ENCODE results near the gene TPM1. TPM values are rescaled to one million over a fixed set of nuclear protein-coding genes. Genes with fewer than 3 reads are reported as not detected.

TPM1 gene
- total RNA-seq, 1 experiment from 2014 or later = 174 TPM

DNA sequence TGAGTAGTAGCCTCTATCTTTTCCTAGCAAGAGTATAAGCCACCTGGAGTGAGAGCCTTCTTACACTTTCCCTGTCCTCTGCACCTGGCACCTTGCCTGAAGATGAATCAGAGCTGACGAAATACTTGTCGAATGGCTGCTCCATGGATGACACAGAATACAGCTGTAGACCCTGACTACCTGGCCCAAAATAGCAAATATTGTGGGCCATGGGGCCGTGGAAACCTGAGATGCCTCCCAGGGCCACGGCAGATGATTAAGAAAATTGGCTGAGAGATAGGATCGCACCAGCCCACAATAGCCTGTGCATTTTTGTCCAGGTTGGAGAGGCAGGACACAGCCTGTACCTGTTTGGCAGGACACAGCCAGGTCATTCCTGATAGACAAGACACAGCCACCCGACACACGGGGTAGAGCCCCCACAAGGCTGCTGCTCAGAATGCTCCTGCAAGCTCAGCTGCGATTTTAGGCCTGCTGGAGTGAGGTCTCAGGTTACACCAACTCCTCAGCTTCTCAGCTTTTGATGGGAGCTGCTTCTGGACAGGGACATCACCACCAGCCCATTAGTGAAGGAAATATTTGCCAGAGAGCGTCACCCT, 22.9 kb upstream of the TPM1 start:
- Histone ChIP-seq H3F3A (ENCODE audit: insufficient read depth, low read depth) (peaks cover 24% of the 10 kb centered on the region), H3K9me2 (ENCODE audit: insufficient read depth) (no peaks in the 10 kb centered on the region), H3K9me3 (ENCODE audit: insufficient read depth, low read depth) (0 out of 2 replicates have a peak, but pooled peaks cover 3% of the 10 kb centered on the region), H3K4me3 (no peak overlapping the region; the same call in 1 of the 2 replicates), H3K79me2 (ENCODE audit: low read depth) (no peaks in the 10 kb centered on the region), H2AFZ (0 out of 2 replicates have a peak overlapping the region, but pooled peaks have one; percentile 25), H3K27me3 (ENCODE audit: insufficient read depth, low read depth) (no peaks in the 10 kb centered on the region), H3K4me2 (peak overlapping the region; percentile 72), H3K27ac (peak overlapping the region; percentile 75), H3K36me3 (ENCODE audit: low read depth) (no peaks in the 10 kb centered on the region), H3K4me1 (replicated peaks; ENCODE audit: insufficient read depth) (peaks cover 51% of the 10 kb centered on the region), H4K20me1 (ENCODE audit: insufficient read depth) (no peaks in the 10 kb centered on the region)
- CTCF ChIA-PET = no interaction called here
- intact Hi-C loops (cut with micrococcal nuclease; ENCODE audit: unreplicated experiment) = loop anchor here (1.0 to 2.0 kb wide), 4 partner anchors 21 to 237 kb away; no protein-coding TSS in a partner anchor
- POLR2A ChIA-PET (ENCODE audit: unreplicated experiment) = interaction anchor here (0.5 to 0.6 kb wide), 3 partner anchors 33 to 249 kb away, joined by 3 to 8 read pairs (median 7); no protein-coding TSS in a partner anchor
- DNase-seq = peak; percentile 91 to 94
- BruUV-seq (replicated peaks) = no TSS peak
- TF ChIP-seq, protein P1, sequence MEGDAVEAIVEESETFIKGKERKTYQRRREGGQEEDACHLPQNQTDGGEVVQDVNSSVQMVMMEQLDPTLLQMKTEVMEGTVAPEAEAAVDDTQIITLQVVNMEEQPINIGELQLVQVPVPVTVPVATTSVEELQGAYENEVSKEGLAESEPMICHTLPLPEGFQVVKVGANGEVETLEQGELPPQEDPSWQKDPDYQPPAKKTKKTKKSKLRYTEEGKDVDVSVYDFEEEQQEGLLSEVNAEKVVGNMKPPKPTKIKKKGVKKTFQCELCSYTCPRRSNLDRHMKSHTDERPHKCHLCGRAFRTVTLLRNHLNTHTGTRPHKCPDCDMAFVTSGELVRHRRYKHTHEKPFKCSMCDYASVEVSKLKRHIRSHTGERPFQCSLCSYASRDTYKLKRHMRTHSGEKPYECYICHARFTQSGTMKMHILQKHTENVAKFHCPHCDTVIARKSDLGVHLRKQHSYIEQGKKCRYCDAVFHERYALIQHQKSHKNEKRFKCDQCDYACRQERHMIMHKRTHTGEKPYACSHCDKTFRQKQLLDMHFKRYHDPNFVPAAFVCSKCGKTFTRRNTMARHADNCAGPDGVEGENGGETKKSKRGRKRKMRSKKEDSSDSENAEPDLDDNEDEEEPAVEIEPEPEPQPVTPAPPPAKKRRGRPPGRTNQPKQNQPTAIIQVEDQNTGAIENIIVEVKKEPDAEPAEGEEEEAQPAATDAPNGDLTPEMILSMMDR (conservative IDR thresholded peaks at IDR 0.05) = no peak
- TF ChIP-seq EZH2 (IDR thresholded peaks at IDR 0.05; ENCODE audit: low read depth) = no peak

GRCh38 chr15:63020128-63020527, 22.4 kb upstream of the TPM1 start:
- peaks cover 49% of the 10 kb centered on the region for H3K4me1 ChIP-seq (replicated peaks; ENCODE audit: insufficient read depth)
- BruUV-seq (replicated peaks) = no TSS peak

GRCh38 chr15:63020759-63021430, 21.7 kb upstream of the TPM1 start:
- H3K9me2 ChIP-seq (ENCODE audit: insufficient read depth) = no peaks in the 10 kb centered on the region
- peak overlapping the region; percentile 19; the same call in 1 of the 2 replicates for H3K4me2 ChIP-seq
- H3K27me3 ChIP-seq (ENCODE audit: insufficient read depth, low read depth) = no peaks in the 10 kb centered on the region
- 0 out of 2 replicates have a peak, but pooled peaks cover 3% of the 10 kb centered on the region for H3K9me3 ChIP-seq (ENCODE audit: insufficient read depth, low read depth)
- H3K4me1 ChIP-seq (replicated peaks; ENCODE audit: insufficient read depth) = peaks cover 42% of the 10 kb centered on the region
- no peaks in the 10 kb centered on the region for H4K20me1 ChIP-seq (ENCODE audit: insufficient read depth)
- CTCF ChIA-PET = no interaction called here
- BruUV-seq (replicated peaks) = no TSS peak
- intact Hi-C loops (cut with micrococcal nuclease; ENCODE audit: unreplicated experiment) = no loop called here
- TF ChIP-seq, protein P1 (conservative IDR thresholded peaks at IDR 0.05) = no peak
- no peak for TF ChIP-seq EZH2 (IDR thresholded peaks at IDR 0.05; ENCODE audit: low read depth)
- DNase-seq = no peak
- peak overlapping the region; percentile 75 for H3K27ac ChIP-seq
- POLR2A ChIA-PET (ENCODE audit: unreplicated experiment) = interaction anchor here (0.7 kb wide), 1 partner anchor 177 kb away, joined by 7 read pairs; no protein-coding TSS in a partner anchor
- peaks cover 24% of the 10 kb centered on the region for H3F3A ChIP-seq (ENCODE audit: insufficient read depth, low read depth)
- H2AFZ ChIP-seq = no peak overlapping the region
- no peak overlapping the region for H3K4me3 ChIP-seq
- H3K79me2 ChIP-seq (ENCODE audit: low read depth) = no peaks in the 10 kb centered on the region
- no peaks in the 10 kb centered on the region for H3K36me3 ChIP-seq (ENCODE audit: low read depth)

More at GRCh38 chr15:63020128-63020527, 22.4 kb upstream of the TPM1 start:
- TF ChIP-seq, protein P1 (conservative IDR thresholded peaks at IDR 0.05) = no peak
- TF ChIP-seq EZH2 (IDR thresholded peaks at IDR 0.05; ENCODE audit: low read depth) = no peak
- CTCF ChIA-PET = no interaction called here
- H3K27me3 ChIP-seq (ENCODE audit: insufficient read depth, low read depth) = no peaks in the 10 kb centered on the region
- H3K9me2 ChIP-seq (ENCODE audit: insufficient read depth) = no peaks in the 10 kb centered on the region
- no peaks in the 10 kb centered on the region for H4K20me1 ChIP-seq (ENCODE audit: insufficient read depth)
- intact Hi-C loops (cut with micrococcal nuclease; ENCODE audit: unreplicated experiment) = no loop called here
- DNase-seq = no peak
- H3K79me2 ChIP-seq (ENCODE audit: low read depth) = no peaks in the 10 kb centered on the region
- no peak overlapping the region; the same call in 1 of the 2 replicates for H3K4me3 ChIP-seq
- 0 out of 2 replicates have a peak overlapping the region, but pooled peaks have one; percentile 25 for H2AFZ ChIP-seq
- peaks cover 24% of the 10 kb centered on the region for H3F3A ChIP-seq (ENCODE audit: insufficient read depth, low read depth)
- H3K4me2 ChIP-seq = peak overlapping the region; percentile 72
- peak overlapping the region; percentile 75 for H3K27ac ChIP-seq
- POLR2A ChIA-PET (ENCODE audit: unreplicated experiment) = interaction anchor here (0.5 to 0.6 kb wide), 2 partner anchors 33 to 249 kb away, joined by 7 to 8 read pairs; no protein-coding TSS in a partner anchor
- no peaks in the 10 kb centered on the region for H3K36me3 ChIP-seq (ENCODE audit: low read depth)
- H3K9me3 ChIP-seq (ENCODE audit: insufficient read depth, low read depth) = 0 out of 2 replicates have a peak, but pooled peaks cover 3% of the 10 kb centered on the region

Measured in PC-9 (cell line).